ENCODE measurements around the gene DTX1.

DTX1 gene

GRCh38 chr12:113082486-113083148, 26.1 kb downstream of the DTX1 start:
- H3K27ac ChIP-seq, result no peak overlapping the region
- H3K36me3 ChIP-seq (ENCODE audit: insufficient read depth, low read length), result no peaks in the 10 kb centered on the region
- H3K9ac ChIP-seq (ENCODE audit: insufficient read length), result no peak overlapping the region
- no peak for DNase-seq (ENCODE audit: low read depth, low spot score)
- no peak overlapping the region for H3K4me3 ChIP-seq
- H3K9me3 ChIP-seq (ENCODE audit: low read depth, low read length), result no peaks in the 10 kb centered on the region
- TF ChIP-seq POLR2AphosphoS5 (IDR thresholded peaks at IDR 0.05; ENCODE audit: borderline replicate concordance, low read depth, low read length), result no peak
- TF ChIP-seq FOXP2 (optimal IDR thresholded peaks at IDR 0.05; ENCODE audit: control extremely low read depth, extremely low read length, insufficient read depth), result no peak
- TF ChIP-seq EZH2 (IDR thresholded peaks at IDR 0.05), result no peak

GRCh38 chr12:113083863-113084435, 27.4 kb downstream of the DTX1 start:
- Histone ChIP-seq H3K4me3 (no peak overlapping the region), H3K36me3 (ENCODE audit: insufficient read depth, low read length) (no peaks in the 10 kb centered on the region), H3K27ac (no peak overlapping the region), H3K9ac (ENCODE audit: insufficient read length) (no peak overlapping the region), H3K9me3 (ENCODE audit: low read depth, low read length) (no peaks in the 10 kb centered on the region)
- TF ChIP-seq FOXP2 (optimal IDR thresholded peaks at IDR 0.05; ENCODE audit: control extremely low read depth, extremely low read length, insufficient read depth), result no peak
- no peak for TF ChIP-seq POLR2AphosphoS5 (IDR thresholded peaks at IDR 0.05; ENCODE audit: borderline replicate concordance, low read depth, low read length)
- TF ChIP-seq EZH2 (IDR thresholded peaks at IDR 0.05), result no peak
- no peak for DNase-seq (ENCODE audit: low read depth, low spot score)

- Histone ChIP-seq H3K4me3 (no peak overlapping the region), H3K36me3 (ENCODE audit: insufficient read depth, low read length) (no peaks in the 10 kb centered on the region), H3K27ac (no peak overlapping the region), H3K9ac (ENCODE audit: insufficient read length) (no peak overlapping the region), H3K9me3 (ENCODE audit: low read depth, low read length) (no peaks in the 10 kb centered on the region)
- no peak for TF ChIP-seq EZH2 (IDR thresholded peaks at IDR 0.05)
- TF ChIP-seq POLR2AphosphoS5 (IDR thresholded peaks at IDR 0.05; ENCODE audit: borderline replicate concordance, low read depth, low read length), result no peak
- no peak for TF ChIP-seq FOXP2 (optimal IDR thresholded peaks at IDR 0.05; ENCODE audit: control extremely low read depth, extremely low read length, insufficient read depth)
- no peak for DNase-seq (ENCODE audit: low read depth, low spot score)
Observed at GRCh38 chr12:113086249-113087164, 30.0 kb downstream of the DTX1 start.

GRCh38 chr12:113087193-113087592, 30.7 kb downstream of the DTX1 start:
- TF ChIP-seq EZH2 (IDR thresholded peaks at IDR 0.05) (no peak), POLR2AphosphoS5 (IDR thresholded peaks at IDR 0.05; ENCODE audit: borderline replicate concordance, low read depth, low read length) (no peak), FOXP2 (optimal IDR thresholded peaks at IDR 0.05; ENCODE audit: control extremely low read depth, extremely low read length, insufficient read depth) (no peak)
- no peak overlapping the region for H3K9ac ChIP-seq (ENCODE audit: insufficient read length)

GRCh38 chr12:113088037-113088436, 31.5 kb downstream of the DTX1 start:
- Histone ChIP-seq H3K9me3 (ENCODE audit: low read depth, low read length) (no peaks in the 10 kb centered on the region), H3K27ac (no peak overlapping the region), H3K4me3 (no peak overlapping the region), H3K36me3 (ENCODE audit: insufficient read depth, low read length) (no peaks in the 10 kb centered on the region), H3K9ac (ENCODE audit: insufficient read length) (no peak overlapping the region)
- no peak for TF ChIP-seq EZH2 (IDR thresholded peaks at IDR 0.05)
- TF ChIP-seq FOXP2 (optimal IDR thresholded peaks at IDR 0.05; ENCODE audit: control extremely low read depth, extremely low read length, insufficient read depth), result no peak
- TF ChIP-seq POLR2AphosphoS5 (IDR thresholded peaks at IDR 0.05; ENCODE audit: borderline replicate concordance, low read depth, low read length), result no peak
- no peak for DNase-seq (ENCODE audit: low read depth, low spot score)

More at GRCh38 chr12:113087193-113087592, 30.7 kb downstream of the DTX1 start:
- no peak overlapping the region for H3K4me3 ChIP-seq
- no peak for DNase-seq (ENCODE audit: low read depth, low spot score)
- no peaks in the 10 kb centered on the region for H3K36me3 ChIP-seq (ENCODE audit: insufficient read depth, low read length)
- no peaks in the 10 kb centered on the region for H3K9me3 ChIP-seq (ENCODE audit: low read depth, low read length)
- H3K27ac ChIP-seq, result no peak overlapping the region

GRCh38 chr12:113088971-113089756, 32.6 kb downstream of the DTX1 start:
- Histone ChIP-seq H3K4me3 (no peak overlapping the region), H3K9me3 (ENCODE audit: low read depth, low read length) (no peaks in the 10 kb centered on the region), H3K27ac (no peak overlapping the region), H3K9ac (ENCODE audit: insufficient read length) (no peak overlapping the region), H3K36me3 (ENCODE audit: insufficient read depth, low read length) (no peaks in the 10 kb centered on the region)
- DNase-seq (ENCODE audit: low read depth, low spot score), result no peak
- no peak for TF ChIP-seq FOXP2 (optimal IDR thresholded peaks at IDR 0.05; ENCODE audit: control extremely low read depth, extremely low read length, insufficient read depth)
- no peak for TF ChIP-seq EZH2 (IDR thresholded peaks at IDR 0.05)
- no peak for TF ChIP-seq POLR2AphosphoS5 (IDR thresholded peaks at IDR 0.05; ENCODE audit: borderline replicate concordance, low read depth, low read length)

- DNase-seq (ENCODE audit: low read depth, low spot score), result no peak
- H3K36me3 ChIP-seq (ENCODE audit: insufficient read depth, low read length), result no peaks in the 10 kb centered on the region
- TF ChIP-seq EZH2 (IDR thresholded peaks at IDR 0.05), result no peak
- no peak for TF ChIP-seq FOXP2 (optimal IDR thresholded peaks at IDR 0.05; ENCODE audit: control extremely low read depth, extremely low read length, insufficient read depth)
- no peak for TF ChIP-seq POLR2AphosphoS5 (IDR thresholded peaks at IDR 0.05; ENCODE audit: borderline replicate concordance, low read depth, low read length)
- no peaks in the 10 kb centered on the region for H3K9me3 ChIP-seq (ENCODE audit: low read depth, low read length)
- H3K9ac ChIP-seq (ENCODE audit: insufficient read length), result no peak overlapping the region
- H3K4me3 ChIP-seq, result no peak overlapping the region
- no peak overlapping the region for H3K27ac ChIP-seq
Observed at GRCh38 chr12:113089839-113090238, 33.3 kb downstream of the DTX1 start.
